Inflammatory macrophage treated with lipopolysaccharide for 4 hours (primary cell): Measurements from ENCODE around the gene TDRD5.
"Not testable (repeated sequence)": the region's sequence is repeated elsewhere in the genome, so short reads cannot be mapped to it uniquely, and the experiment has no call there.

ENCODE experiments used
- DNase-seq: peaks from one replicate; pipeline ENCODE4 v3.0.0-alpha.2; 2020

TDRD5 gene

GRCh38 chr1:179612361-179612760 is 20.7 kb downstream of the TDRD5 start:
- no peak for DNase-seq

- DNase-seq, result no peak
Observed at GRCh38 chr1:179630719-179631118, 39.1 kb downstream of the TDRD5 start.

GRCh38 chr1:179632868-179633267 is 41.2 kb downstream of the TDRD5 start:
- no peak for DNase-seq

- DNase-seq, result no peak
Observed at GRCh38 chr1:179637211-179637860, 45.7 kb downstream of the TDRD5 start.

- DNase-seq, result no peak
Observed at GRCh38 chr1:179661018-179661417, 69.4 kb downstream of the TDRD5 start.

- DNase-seq, result no peak
Observed at GRCh38 chr1:179663810-179664209, 72.2 kb downstream of the TDRD5 start.

GRCh38 chr1:179677882-179678281 is 86.2 kb downstream of the TDRD5 start:
- DNase-seq, result no peak

GRCh38 chr1:179694530-179694929 is 102.9 kb downstream of the TDRD5 start:
- not testable (repeated sequence) for DNase-seq

GRCh38 chr1:179702946-179703539 is 111.4 kb downstream of the TDRD5 start:
- no peak for DNase-seq

- DNase-seq, result peak; percentile 46
Observed at GRCh38 chr1:179706339-179706941, 114.8 kb downstream of the TDRD5 start.

- DNase-seq, result no peak
Observed at GRCh38 chr1:179707406-179707805, 115.8 kb downstream of the TDRD5 start.

GRCh38 chr1:179708434-179709195 is 117.0 kb downstream of the TDRD5 start:
- DNase-seq, result no peak

- DNase-seq, result peak; percentile 42
Observed at GRCh38 chr1:179709841-179710329, 118.3 kb downstream of the TDRD5 start.

GRCh38 chr1:179714159-179714558 is 122.5 kb downstream of the TDRD5 start:
- no peak for DNase-seq

GRCh38 chr1:179714623-179715022 is 123.0 kb downstream of the TDRD5 start:
- no peak for DNase-seq

GRCh38 chr1:179719272-179719671 is 127.6 kb downstream of the TDRD5 start:
- no peak for DNase-seq

GRCh38 chr1:179728271-179728670 is 136.6 kb downstream of the TDRD5 start:
- DNase-seq, result no peak

- no peak for DNase-seq
Observed at GRCh38 chr1:179729881-179730280, 138.2 kb downstream of the TDRD5 start.

GRCh38 chr1:179731643-179732042 is 140.0 kb downstream of the TDRD5 start:
- no peak for DNase-seq
